ENCODE results near the gene FAM98B. TPM values are rescaled to one million over a fixed set of nuclear protein-coding genes. Genes with fewer than 3 reads are reported as not detected.

The FAM98B gene
- total and polyA plus RNA-seq, 2 donors from 2014 or later, result 12.9 to 17.2 TPM

GRCh38 chr15:38479756-38480155, 25.8 kb downstream of the FAM98B start:
- no peak for DNase-seq
- peak; percentile 82 for FAIRE-seq
- TF ChIP-seq CTCF (IDR thresholded peaks at IDR 0.05; ENCODE audit: borderline replicate concordance, extremely low read depth, insufficient read depth), result no peak
- Histone ChIP-seq H3K36me3 (ENCODE audit: control insufficient read depth in 2 of 3, insufficient read depth in 3 of 3, low read length in 3 of 3) (peaks cover 2 to 11% (median 8%) of the 10 kb centered on the region in 3 donors), H3K4me1 (ENCODE audit: control insufficient read depth in 2 of 3, insufficient read depth in 2 of 3, low read depth in 1 of 3, low read length in 3 of 3) (no peaks in the 10 kb centered on the region), H3K27ac (ENCODE audit: low read depth in 2 of 2, low read length in 2 of 2) (no peak overlapping the region), H3K9me3 (ENCODE audit: control insufficient read depth in 2 of 3, insufficient read depth in 1 of 3, low read length in 3 of 3) (no peaks in the 10 kb centered on the region), H3K27me3 (ENCODE audit: control insufficient read depth, insufficient read depth, low read length) (no peaks in the 10 kb centered on the region), H3K9ac (ENCODE audit: low read length in 3 of 3) (no peak overlapping the region), H3K4me3 (ENCODE audit: low read length in 3 of 3) (no peak overlapping the region)
- intact Hi-C loops (cut with DNase I), result loop anchor here (10.0 kb wide), 1 partner anchor 205 kb away; no protein-coding TSS in a partner anchor

- Histone ChIP-seq H3K27ac (ENCODE audit: low read depth in 2 of 2, low read length in 2 of 2) (no peak overlapping the region), H3K4me1 (ENCODE audit: control insufficient read depth in 2 of 3, insufficient read depth in 2 of 3, low read depth in 1 of 3, low read length in 3 of 3) (no peaks in the 10 kb centered on the region), H3K9ac (ENCODE audit: low read length in 3 of 3) (no peak overlapping the region), H3K9me3 (ENCODE audit: control insufficient read depth in 2 of 3, insufficient read depth in 1 of 3, low read length in 3 of 3) (no peaks in the 10 kb centered on the region), H3K4me3 (ENCODE audit: low read length in 3 of 3) (no peak overlapping the region), H3K36me3 (ENCODE audit: control insufficient read depth in 2 of 3, insufficient read depth in 3 of 3, low read length in 3 of 3) (peaks cover 0 to 8% (median 0%) of the 10 kb centered on the region in 3 donors), H3K27me3 (ENCODE audit: control insufficient read depth, insufficient read depth, low read length) (no peaks in the 10 kb centered on the region)
- intact Hi-C loops (cut with DNase I), result no loop called here
- no peak for DNase-seq
- TF ChIP-seq CTCF (IDR thresholded peaks at IDR 0.05; ENCODE audit: borderline replicate concordance, extremely low read depth, insufficient read depth), result no peak
- no peak for FAIRE-seq
Observed at GRCh38 chr15:38481113-38481512, 27.2 kb downstream of the FAM98B start.

- no peak for FAIRE-seq
- intact Hi-C loops (cut with DNase I), result no loop called here
- no peaks in the 10 kb centered on the region for H3K4me1 ChIP-seq (ENCODE audit: control insufficient read depth in 2 of 3, insufficient read depth in 2 of 3, low read depth in 1 of 3, low read length in 3 of 3)
Observed at GRCh38 chr15:38481761-38482160, 27.8 kb downstream of the FAM98B start.

More at GRCh38 chr15:38481761-38482160, 27.8 kb downstream of the FAM98B start:
- Histone ChIP-seq H3K9ac (ENCODE audit: low read length in 3 of 3) (no peak overlapping the region), H3K9me3 (ENCODE audit: control insufficient read depth in 2 of 3, insufficient read depth in 1 of 3, low read length in 3 of 3) (no peaks in the 10 kb centered on the region), H3K4me3 (ENCODE audit: low read length in 3 of 3) (no peak overlapping the region), H3K36me3 (ENCODE audit: control insufficient read depth in 2 of 3, insufficient read depth in 3 of 3, low read length in 3 of 3) (peaks cover 0 to 8% (median 0%) of the 10 kb centered on the region in 3 donors), H3K27me3 (ENCODE audit: control insufficient read depth, insufficient read depth, low read length) (no peaks in the 10 kb centered on the region), H3K27ac (ENCODE audit: low read depth in 2 of 2, low read length in 2 of 2) (no peak overlapping the region)
- no peak for DNase-seq
- TF ChIP-seq CTCF (IDR thresholded peaks at IDR 0.05; ENCODE audit: borderline replicate concordance, extremely low read depth, insufficient read depth), result no peak
